NCI-H2196 (cell line): ENCODE results near the gene RFC5.
"Not testable (repeated sequence)": the region's sequence is repeated elsewhere in the genome, so short reads cannot be mapped to it uniquely, and the experiment has no call there.

Experiments
- DNase-seq: peaks from one replicate; lab custom pipeline; 2025; ENCODE audit not compliant: unreplicated experiment; lab: John Stamatoyannopoulos, UW

The RFC5 gene, protein sequence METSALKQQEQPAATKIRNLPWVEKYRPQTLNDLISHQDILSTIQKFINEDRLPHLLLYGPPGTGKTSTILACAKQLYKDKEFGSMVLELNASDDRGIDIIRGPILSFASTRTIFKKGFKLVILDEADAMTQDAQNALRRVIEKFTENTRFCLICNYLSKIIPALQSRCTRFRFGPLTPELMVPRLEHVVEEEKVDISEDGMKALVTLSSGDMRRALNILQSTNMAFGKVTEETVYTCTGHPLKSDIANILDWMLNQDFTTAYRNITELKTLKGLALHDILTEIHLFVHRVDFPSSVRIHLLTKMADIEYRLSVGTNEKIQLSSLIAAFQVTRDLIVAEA

DNA sequence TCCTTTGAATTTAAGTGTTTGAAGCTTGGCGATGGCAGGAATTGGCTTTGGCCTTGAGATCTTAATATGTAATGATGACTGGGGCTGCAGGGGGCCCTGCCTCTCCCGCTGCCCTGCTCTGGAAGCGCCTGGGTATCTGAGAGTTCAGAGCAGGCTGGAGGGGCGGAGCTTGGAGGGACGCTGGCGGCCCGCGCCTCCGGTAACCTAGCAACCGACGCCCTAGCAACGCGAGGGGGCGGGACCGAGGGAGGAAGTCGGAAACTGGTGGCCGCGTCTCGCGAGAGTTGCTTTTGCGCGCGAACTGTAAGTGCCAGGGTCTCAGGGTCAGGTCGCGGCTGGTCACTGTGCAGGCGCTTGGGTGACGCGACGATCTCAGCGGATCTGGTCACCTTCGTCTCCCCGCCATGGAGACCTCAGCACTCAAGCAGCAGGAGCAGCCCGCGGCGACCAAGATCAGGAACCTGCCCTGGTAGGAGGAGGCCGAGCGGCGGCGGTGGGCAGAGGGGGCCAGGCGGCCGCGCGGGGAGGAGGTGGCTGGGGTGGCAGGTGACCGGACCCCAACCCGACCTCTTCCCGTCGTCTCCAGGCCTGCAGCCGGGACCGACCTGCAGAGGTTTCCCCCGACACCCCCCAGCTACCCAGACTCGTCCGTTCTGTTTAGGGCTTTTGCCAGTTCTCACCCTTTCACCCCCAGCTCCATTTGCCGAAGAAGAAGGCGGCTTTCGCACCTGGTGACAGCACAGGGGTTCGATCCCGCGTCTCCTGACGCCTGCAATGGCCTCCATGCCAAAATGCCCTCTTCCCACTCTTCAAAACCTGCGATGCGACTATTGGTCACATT is at the start of gene RFC5:
Gene RFC5 (plus strand): TSS at position 280 of the 841 bp plus-strand sequence. CDS start 125 bp downstream, at position 405.
- DNase-seq, result peak; percentile 99

GRCh38 chr12:117967043-117967442 is 49.5 kb upstream of the RFC5 start:
- no peak for DNase-seq

DNA sequence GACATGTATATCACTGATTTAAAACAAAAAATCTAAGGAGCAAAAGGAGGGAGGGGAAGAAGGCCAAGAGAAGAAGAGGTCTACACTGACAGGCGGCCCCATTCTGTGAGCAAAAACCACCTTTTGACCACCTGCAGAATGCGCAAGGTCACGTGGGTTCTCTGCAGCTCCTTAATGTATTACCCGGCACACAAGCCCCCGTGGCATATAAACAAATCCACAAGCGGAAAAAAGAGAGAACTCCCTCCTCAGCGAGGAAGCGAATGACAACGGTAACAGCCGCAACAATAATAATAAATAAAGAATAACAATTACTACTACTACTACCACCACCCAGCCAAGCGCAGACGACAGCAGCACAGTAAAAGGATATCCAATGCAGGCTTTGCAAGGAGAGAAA is 49.0 kb upstream of the RFC5 start:
- no peak for DNase-seq

- DNase-seq, result no peak
These were observed 48.2 kb upstream of the RFC5 start for GRCh38 chr12:117968151-117968789.

- DNase-seq, result peak; percentile 94
These were observed 47.5 kb upstream of the RFC5 start, which contains the start of gene KSR2 for GRCh38 chr12:117968826-117969659. Gene KSR2, minus strand, starts transcription at chr12:117968990. Its CDS starts 735 bp downstream, at chr12:117968255.

DNA sequence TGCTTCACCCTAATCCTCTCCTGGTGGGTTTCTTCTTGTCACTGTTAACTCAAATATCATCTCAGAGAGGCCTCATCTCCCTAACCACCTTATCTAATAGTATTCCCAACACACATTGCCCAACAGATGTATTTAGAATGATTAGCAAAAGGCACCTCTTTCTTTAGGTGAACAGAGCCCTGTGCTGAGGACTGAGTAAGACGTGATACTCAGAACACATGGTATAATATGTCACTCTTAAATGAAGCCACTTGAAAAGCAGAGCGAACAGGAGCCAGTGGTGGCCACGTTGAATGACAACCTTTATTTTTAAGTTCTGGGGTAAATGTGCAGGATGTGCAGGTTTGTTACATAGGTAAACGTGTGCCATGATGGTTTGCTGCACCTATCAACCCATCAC is 46.2 kb upstream of the RFC5 start:
- no peak for DNase-seq

GRCh38 chr12:117972301-117972700 is 44.2 kb upstream of the RFC5 start:
- peak; percentile 10 for DNase-seq

- DNase-seq, result no peak
These were observed 41.5 kb upstream of the RFC5 start for GRCh38 chr12:117975006-117975405.

GRCh38 chr12:117977373-117977772 is 39.1 kb upstream of the RFC5 start:
- DNase-seq, result no peak

DNA sequence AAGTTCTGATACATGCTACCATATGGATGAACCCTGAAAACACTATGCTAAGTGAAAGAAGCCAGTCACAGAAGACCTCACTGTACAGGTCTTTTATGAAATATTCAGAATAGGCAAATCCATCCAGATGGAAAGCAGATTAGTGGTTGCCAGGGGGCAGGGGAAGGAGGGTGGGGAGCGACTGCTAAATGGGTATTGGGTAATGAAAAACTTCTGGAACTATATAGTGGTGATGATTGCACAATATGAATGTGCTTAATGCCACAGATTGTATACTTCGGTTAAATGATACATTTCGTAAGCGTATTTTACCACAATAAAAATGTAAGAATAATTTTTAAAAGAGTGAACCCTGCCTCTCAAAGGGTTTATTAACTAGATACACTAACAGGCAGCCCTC is 35.9 kb upstream of the RFC5 start:
- no peak for DNase-seq

DNA sequence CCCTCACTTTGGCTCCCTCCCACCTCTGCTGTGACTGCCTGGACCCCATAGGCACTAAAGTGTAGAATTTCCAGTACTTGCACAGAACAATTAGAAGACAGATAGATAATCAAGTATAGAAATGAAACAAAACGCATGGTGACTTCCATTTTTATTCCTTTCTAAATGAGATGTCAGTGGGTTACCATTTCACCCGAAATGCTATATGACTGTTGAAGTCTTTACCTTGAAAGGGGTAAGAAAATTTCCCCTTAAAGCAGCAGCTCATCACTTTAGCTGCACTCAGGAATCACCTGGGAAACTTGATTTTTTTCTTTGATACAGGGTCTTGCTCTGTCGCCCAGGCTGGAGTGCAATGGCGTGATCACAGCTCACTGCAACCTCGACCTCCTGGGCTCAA is 35.2 kb upstream of the RFC5 start:
- no peak for DNase-seq

DNA sequence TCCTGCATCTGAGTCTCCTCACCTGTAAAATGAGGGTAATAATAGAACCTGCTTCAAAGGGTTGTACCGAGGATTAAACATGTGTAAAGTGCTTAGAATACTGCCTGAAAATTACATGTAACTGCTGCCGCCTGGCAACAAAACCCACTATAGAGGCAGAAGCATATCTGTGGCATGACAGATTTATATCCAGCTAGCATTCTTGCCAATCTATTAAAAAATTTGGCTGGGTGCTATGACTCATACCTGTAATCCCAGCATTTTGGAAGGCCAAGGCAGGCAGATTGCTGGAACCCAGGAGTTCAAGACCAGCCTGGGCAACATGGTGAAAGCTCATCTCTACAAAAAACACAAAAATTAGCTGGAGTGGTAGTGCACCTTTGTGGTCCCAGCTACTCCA is 31.3 kb upstream of the RFC5 start:
- DNase-seq, result no peak

GRCh38 chr12:117986705-117987469 is 29.6 kb upstream of the RFC5 start:
- no peak for DNase-seq

- no peak for DNase-seq
These were observed 21.7 kb upstream of the RFC5 start for GRCh38 chr12:117994551-117995438.

DNA sequence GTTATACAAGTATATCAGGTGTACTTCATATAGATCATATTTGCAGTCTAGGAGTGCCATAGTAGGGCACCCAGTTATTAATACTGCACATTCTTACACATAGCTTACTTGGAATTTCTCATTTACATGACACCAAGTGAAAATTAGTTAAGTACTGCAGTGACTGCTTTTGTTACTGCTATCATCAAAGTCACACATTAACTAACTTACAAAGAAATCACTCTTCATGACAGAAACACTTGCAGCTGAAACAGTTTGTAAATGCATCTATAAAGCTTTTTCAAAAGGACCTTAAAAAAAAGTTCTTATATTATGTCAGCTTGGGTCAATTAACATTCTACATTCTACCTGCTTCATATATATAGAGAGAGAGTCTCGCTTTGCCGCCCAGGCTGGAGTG is 17.8 kb upstream of the RFC5 start:
- no peak for DNase-seq

GRCh38 chr12:117999806-118000205 is 16.7 kb upstream of the RFC5 start:
- DNase-seq, result not testable (repeated sequence)

- no peak for DNase-seq
These were observed 5.6 kb upstream of the RFC5 start for GRCh38 chr12:118010903-118011302.

- no peak for DNase-seq
These were observed 5.1 kb upstream of the RFC5 start for GRCh38 chr12:118011377-118011776.

GRCh38 chr12:118011961-118012360 is 4.5 kb upstream of the RFC5 start:
- DNase-seq, result no peak
